Activated CD4-positive, alpha-beta T cell treated with anti-CD3 and anti-CD28 coated beads for 36 hours (primary cell): ENCODE measurements around the gene TASP1. TPM values are rescaled to one million over a fixed set of nuclear protein-coding genes. Genes with fewer than 3 reads are reported as not detected.

ENCODE experiments used
- total RNA-seq, 2 experiments: library from RNA; stranded (reverse); gene quantifications; one replicate each; pipeline ENCODE4 v1.2.3, GENCODE V29; 2021

Gene TASP1
- total RNA-seq, 2 experiments from 2014 or later, result 8.5 to 10.1 TPM

Other genes with a start within 250 kb of the TASP1 start
- 10 to 100 TPM; 22.0 to 23.1 TPM for gene ESF1, start 146.0 kb upstream of the TASP1 start, total RNA-seq
- 10 to 100 TPM; 22.0 to 24.3 TPM for gene NDUFAF5, start 146.1 kb upstream of the TASP1 start, total RNA-seq